Nucleus accumbens (tissue), 56 donors: ENCODE data around the gene ATP6V1F.

Experiments used
- DNase-seq, 56 donors: peaks; one replicate each; lab custom pipeline; 2025; lab: John Stamatoyannopoulos, UW

The ATP6V1F gene

GRCh38 chr7:128880791-128881457, 18.3 kb downstream of the ATP6V1F start:
- no peak for DNase-seq

GRCh38 chr7:128881458-128882125, 18.9 kb downstream of the ATP6V1F start:
- DNase-seq: no peak

DNA sequence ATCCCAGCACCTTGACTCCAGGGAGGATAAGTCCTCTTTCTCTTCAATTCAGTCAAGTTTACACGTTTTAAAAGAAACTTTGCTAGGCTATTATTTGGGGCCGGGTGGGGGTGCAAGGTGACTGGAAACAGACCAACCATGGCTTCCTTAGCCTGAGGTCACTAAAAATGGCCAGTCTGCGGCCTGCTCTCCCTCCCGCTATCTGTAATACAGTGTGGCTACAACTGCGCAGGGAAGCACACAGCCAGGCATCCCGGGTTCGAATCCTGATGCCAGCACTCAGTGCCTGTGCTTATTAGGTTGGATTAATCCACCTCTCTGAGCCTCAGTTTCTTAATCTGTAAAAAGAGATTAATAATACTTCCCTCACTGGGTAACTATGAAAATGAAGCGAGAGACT, 19.5 kb downstream of the ATP6V1F start:
- DNase-seq: no peak

- DNase-seq: peak in 52 of 56 donors; percentile 10 to 88 (median 50)
These were observed 21.2 kb downstream of the ATP6V1F start for GRCh38 chr7:128883622-128884448.

GRCh38 chr7:128884561-128885369, 22.1 kb downstream of the ATP6V1F start:
- no peak for DNase-seq

DNA sequence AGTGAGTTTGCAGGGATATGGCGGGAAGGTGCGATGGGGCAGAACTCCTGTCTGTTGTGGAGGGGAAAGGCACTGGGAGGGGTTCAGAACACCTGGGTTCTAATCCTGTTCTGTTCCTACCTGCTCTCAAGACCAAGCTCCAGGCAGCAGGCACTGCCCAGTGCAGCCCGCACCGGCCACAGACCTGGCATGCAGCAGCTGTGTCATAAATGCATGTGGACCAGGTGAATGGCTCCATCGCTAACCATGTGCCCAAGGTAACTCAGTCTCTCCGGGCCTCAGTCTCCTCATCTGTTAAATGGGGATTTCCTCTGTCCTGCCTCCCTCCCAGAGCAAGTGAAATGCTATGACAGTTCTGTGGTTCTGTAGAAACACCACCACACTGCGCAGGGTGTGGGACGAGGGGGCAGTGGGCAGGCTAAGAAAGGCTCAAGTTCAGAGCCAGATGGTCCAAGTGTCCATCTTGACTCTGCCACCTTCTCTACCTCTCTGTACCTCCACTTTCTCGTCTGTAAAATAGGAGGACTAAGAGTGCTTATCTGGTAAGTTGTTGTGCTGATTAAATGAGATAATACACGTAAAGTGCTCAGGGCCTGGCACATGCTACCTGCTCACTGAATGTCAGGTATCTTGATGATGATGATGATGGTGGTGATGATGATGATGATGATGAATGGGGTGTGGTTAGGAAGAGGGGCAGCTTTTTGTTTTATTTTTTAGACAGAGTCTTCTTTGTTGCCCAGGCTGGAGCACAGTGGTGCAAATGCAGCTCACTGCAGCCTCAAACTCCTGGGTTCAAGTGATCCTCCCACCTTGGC, 22.9 kb downstream of the ATP6V1F start:
- DNase-seq: no peak

GRCh38 chr7:128886391-128887168, 23.9 kb downstream of the ATP6V1F start:
- DNase-seq: no peak

- no peak for DNase-seq
These were observed 24.7 kb downstream of the ATP6V1F start for GRCh38 chr7:128887169-128888038.

DNA sequence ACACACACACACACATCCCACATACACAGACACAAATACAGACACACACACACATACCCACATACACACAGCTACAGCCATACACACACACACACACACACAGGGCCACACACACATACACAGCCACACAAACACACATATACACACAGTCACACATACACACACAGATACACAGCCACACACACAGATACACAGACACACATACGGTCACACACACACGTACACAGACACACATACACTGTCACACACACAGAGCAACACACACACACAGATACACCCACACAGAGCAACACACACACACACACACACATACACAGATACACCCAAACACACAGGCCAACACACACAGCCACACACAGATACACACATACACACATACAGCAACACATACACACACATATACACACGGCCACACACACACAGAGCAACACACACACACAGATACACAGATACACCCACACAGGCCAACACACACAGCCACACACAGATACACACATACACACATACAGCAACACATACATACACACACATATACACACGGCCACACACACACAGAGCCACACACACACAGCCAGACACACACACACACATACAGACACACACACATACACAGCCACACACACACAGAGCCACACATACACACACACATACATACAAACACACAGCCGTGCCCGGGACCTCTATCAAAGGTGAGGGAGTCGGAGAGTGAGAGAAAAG, 25.5 kb downstream of the ATP6V1F start:
- no peak for DNase-seq

DNA sequence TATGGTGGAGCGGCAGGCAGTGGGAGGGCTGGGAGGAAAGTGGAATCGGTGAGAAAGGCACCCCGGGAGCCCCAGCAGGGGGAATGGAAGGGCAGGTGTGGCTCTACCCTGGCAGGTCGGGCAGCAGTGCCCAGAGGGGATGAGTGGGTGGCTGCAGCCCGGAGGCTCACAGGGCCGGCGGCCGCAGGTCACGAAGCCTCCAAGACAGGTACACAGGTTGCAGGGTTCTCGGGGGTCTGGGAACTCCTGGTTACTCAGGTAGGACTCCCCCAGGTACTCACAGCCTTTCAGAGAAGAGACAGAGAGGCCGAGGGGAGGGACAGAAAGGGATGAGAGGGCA, 26.1 kb downstream of the ATP6V1F start:
- no peak for DNase-seq

GRCh38 chr7:128889121-128889520, 26.5 kb downstream of the ATP6V1F start:
- DNase-seq: no peak

DNA sequence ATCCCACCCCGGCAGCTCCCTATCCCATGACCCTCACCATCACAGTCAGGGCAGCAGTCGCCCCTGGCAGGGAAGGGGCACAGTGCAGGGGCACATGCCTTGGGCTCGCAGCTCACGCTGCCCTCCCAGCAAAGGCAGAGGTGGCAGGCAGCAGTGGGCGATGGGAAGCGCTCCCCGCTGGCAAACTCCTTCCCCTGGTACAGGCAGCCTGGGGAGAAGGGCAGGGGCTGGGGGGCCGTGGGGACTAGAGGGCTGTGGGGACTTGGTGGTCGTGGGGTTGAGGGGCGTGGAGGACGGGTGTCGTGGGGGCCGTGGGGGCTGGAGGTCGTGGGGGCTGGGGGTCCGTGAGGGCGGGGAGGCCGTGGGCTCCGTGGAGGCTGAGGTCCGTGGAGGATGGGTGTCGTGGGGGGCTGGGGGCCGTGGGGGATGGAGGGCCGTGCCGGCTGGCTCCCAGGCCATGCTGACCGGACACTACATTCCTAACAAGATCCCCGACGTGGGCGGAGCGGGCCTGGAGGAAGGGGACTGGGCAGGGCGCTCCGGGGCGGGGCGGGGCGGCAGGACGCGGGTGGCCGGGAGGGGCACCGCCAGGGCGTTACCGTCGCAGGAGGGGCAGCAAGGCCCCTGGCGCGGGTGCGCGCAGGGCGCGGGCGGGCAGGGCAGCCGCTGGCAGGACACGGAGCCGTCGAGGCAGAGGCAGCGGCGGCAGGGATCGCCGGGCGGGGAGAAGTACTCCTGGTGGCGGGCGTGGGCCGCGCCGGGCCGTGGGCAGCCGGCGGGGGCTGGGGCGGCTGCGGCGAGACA, 27.9 kb downstream of the ATP6V1F start:
- no peak for DNase-seq

DNA sequence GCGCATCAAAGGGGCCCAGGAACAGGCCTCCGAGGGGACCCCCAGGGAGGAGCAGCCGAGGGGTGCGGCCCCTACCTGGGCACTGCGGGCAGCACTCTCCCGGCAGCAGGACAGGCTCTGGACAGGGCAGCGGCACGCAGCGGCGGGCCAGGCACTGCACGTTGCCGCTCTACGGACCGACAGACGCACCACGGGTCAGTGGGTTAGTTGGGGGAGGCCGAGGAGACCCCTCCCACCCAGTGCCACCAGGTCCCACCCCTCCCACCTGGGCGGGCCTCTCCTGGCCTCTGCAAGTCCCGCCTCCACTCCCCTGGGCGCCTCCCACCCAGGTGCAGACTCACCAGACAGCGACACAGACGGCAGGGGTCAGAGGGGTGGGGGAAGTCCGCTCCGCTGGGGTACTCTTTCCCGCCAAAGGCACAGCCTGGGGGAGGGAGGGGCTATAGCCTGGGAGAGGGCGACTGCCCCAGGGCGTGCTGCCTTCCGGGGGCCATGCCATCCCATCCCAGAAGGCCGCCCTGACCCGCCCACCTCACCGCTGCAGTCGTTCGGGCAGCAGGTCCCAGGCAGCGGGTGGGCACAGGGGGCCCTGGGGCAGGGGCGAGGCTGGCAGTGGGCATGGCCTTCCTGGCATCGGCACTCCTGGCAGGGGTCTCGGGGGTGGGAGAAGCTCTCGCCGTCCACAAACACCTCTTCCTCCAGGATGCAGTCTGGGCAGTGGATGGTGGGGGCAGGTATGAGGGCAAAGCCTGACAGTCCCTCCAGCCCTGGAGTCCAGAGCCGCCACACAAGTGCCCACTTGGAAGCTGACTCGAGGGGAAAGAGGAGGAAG, 28.7 kb downstream of the ATP6V1F start:
- DNase-seq: no peak

- DNase-seq: no peak
These were observed 29.2 kb downstream of the ATP6V1F start for GRCh38 chr7:128891942-128892269.

DNA sequence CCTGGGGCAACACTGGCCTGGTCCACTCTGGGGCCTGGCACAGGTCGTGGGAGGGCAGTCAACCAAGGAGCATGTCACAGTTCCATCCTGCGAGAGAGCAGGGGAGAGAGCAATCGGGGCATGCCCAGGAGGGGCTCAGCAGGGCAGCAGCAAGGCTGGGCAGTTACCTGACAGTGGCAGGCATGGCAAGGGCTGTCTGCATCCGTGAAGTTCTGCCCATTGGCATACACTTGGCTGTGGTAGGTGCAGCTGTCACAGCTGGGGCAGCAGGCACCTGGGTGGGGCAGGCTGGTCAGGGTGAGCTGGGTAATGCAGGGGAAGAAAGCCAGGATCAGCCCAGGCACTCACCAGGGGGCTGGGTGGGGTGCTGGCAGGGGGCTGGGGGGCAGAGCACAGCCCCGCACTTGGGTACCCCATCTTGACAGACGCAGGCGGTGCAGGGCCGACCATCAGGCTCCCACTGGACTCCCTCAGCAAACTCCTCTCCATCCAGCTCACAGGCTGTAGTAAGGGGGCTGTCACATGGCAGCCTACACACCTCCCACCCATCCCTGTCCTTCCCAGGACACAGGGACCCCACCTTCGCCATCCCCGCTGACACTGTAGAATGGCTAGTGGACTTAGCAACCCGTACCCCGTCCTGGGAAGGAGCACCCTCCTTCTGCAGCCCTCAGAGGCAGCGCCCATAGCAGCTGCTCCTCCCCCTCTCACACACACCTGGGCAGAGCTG, 30.0 kb downstream of the ATP6V1F start:
- DNase-seq: no peak
